Mononuclear cell (primary cell): ENCODE measurements around the gene AFF3. TPM values are rescaled to one million over a fixed set of nuclear protein-coding genes. Genes with fewer than 3 reads are reported as not detected.

Source experiments
- H3K27me3 ChIP-seq: 2 replicates; pipeline ENCODE4 v1.6.0; 2011; ENCODE audit warnings: low read length, control low read depth; ENCODE audit not compliant: insufficient read depth
- H3K4me1 ChIP-seq: 2 replicates; pipeline ENCODE4 v1.5.1; 2011; ENCODE audit warnings: mild to moderate bottlenecking, low read length, control low read depth; ENCODE audit not compliant: insufficient read depth
- H3K4me3 ChIP-seq: 2 replicates; pipeline ENCODE4 v1.5.1; 2011; ENCODE audit warnings: mild to moderate bottlenecking, low read length, moderate library complexity
- H3K9me3 ChIP-seq: 2 replicates; pipeline ENCODE4 v1.5.1; 2011; ENCODE audit warnings: low read depth, mild to moderate bottlenecking, control low read depth, low read length
- total RNA-seq: library from RNA; depleted of rRNA; stranded (reverse); fragments of >200 nt; gene quantifications from one replicate; pipeline ENCODE4 v1.2.3, GENCODE V29; 2012

AFF3 gene
- total RNA-seq, 1 donor: 21.9 TPM

- Histone ChIP-seq H3K9me3 (peaks cover 15% of the 10 kb centered on the region), H3K4me3 (no peak overlapping the region), H3K4me1 (peaks cover 9% of the 10 kb centered on the region), H3K27me3 (no peaks in the 10 kb centered on the region)
Observed at GRCh38 chr2:99725820-99726219, 416.6 kb downstream of the AFF3 start.

DNA sequence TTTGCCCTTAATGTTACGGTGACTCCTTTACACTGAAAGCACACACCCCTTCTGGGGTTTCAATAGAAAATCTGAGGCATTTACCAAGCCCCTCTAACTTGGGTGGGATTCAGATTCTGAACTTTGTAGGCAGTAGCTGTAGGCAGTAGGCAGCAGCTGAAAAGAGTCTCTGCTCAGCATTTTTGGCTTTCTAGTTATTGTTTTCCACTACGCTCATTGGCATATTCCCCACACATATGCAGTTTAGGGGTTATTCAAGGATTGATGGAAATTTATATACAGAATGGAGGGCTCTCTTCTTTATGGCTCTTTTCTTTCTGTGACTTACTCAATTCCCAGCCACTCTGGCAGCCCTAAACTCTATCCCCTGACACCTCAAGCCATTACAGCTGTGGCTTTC, 419.9 kb downstream of the AFF3 start:
- peaks cover 9% of the 10 kb centered on the region for H3K4me1 ChIP-seq
- H3K9me3 ChIP-seq: peaks cover 15% of the 10 kb centered on the region
- no peak overlapping the region for H3K4me3 ChIP-seq
- no peaks in the 10 kb centered on the region for H3K27me3 ChIP-seq

- Histone ChIP-seq H3K4me1 (no peaks in the 10 kb centered on the region), H3K27me3 (no peaks in the 10 kb centered on the region), H3K9me3 (peaks cover 15% of the 10 kb centered on the region), H3K4me3 (no peak overlapping the region)
Observed at GRCh38 chr2:99719102-99719501, 423.3 kb downstream of the AFF3 start.

DNA sequence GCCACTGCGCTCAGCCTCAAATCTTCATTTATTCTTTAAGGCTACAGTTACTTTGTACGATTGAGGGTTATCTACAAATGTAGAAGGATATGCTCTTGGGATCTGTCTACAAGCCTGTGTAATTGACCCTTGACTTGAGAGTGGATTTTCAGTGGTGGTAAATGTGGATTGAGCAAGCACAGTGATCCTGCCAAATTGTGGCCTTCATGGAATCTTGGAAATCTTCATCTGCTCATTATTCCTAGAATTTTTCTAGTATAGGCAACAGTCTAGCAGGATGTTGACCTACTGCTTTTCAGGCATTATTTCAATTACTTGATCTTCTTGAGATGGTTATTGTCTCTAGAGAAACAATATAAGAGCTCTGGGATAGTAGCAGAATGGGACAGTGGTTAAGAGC, 426.4 kb downstream of the AFF3 start:
- H3K27me3 ChIP-seq: no peaks in the 10 kb centered on the region
- no peak overlapping the region for H3K4me3 ChIP-seq
- H3K9me3 ChIP-seq: no peaks in the 10 kb centered on the region
- H3K4me1 ChIP-seq: no peaks in the 10 kb centered on the region

GRCh38 chr2:99714349-99714748, 428.0 kb downstream of the AFF3 start:
- H3K4me3 ChIP-seq: no peak overlapping the region
- H3K9me3 ChIP-seq: no peaks in the 10 kb centered on the region
- H3K27me3 ChIP-seq: no peaks in the 10 kb centered on the region
- no peaks in the 10 kb centered on the region for H3K4me1 ChIP-seq

- Histone ChIP-seq H3K4me3 (no peak overlapping the region), H3K4me1 (no peaks in the 10 kb centered on the region), H3K9me3 (no peaks in the 10 kb centered on the region), H3K27me3 (no peaks in the 10 kb centered on the region)
Observed at GRCh38 chr2:99711144-99711543, 431.2 kb downstream of the AFF3 start.

GRCh38 chr2:99710721-99711120, 431.7 kb downstream of the AFF3 start:
- Histone ChIP-seq H3K27me3 (no peaks in the 10 kb centered on the region), H3K4me3 (no peak overlapping the region), H3K9me3 (no peaks in the 10 kb centered on the region), H3K4me1 (no peaks in the 10 kb centered on the region)

GRCh38 chr2:99709229-99709628, 433.2 kb downstream of the AFF3 start:
- no peaks in the 10 kb centered on the region for H3K4me1 ChIP-seq
- no peak overlapping the region for H3K4me3 ChIP-seq
- H3K27me3 ChIP-seq: no peaks in the 10 kb centered on the region
- no peaks in the 10 kb centered on the region for H3K9me3 ChIP-seq

DNA sequence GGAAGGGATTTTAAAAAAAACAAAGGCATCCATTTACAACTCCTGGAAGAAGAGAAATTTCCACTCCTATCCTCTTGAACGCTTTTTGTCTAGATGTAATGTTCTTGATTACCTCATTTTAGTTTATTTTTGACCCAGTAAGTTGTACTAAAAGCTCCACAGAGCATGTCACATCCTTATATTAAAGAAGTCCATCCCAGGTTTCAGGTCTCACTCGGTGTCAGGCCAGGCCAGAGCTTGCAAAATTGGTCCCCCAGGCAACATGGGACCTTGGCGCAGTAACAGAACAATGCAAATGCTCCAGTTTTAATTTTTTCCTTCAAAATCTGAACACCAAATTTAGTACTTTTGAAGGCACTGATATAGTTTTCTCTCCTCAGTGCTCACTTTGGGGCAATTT, 434.2 kb downstream of the AFF3 start:
- no peaks in the 10 kb centered on the region for H3K4me1 ChIP-seq
- H3K4me3 ChIP-seq: no peak overlapping the region
- H3K27me3 ChIP-seq: no peaks in the 10 kb centered on the region
- no peaks in the 10 kb centered on the region for H3K9me3 ChIP-seq

GRCh38 chr2:99707592-99707991, 434.8 kb downstream of the AFF3 start:
- Histone ChIP-seq H3K9me3 (no peaks in the 10 kb centered on the region), H3K4me1 (no peaks in the 10 kb centered on the region), H3K4me3 (no peak overlapping the region), H3K27me3 (no peaks in the 10 kb centered on the region)

DNA sequence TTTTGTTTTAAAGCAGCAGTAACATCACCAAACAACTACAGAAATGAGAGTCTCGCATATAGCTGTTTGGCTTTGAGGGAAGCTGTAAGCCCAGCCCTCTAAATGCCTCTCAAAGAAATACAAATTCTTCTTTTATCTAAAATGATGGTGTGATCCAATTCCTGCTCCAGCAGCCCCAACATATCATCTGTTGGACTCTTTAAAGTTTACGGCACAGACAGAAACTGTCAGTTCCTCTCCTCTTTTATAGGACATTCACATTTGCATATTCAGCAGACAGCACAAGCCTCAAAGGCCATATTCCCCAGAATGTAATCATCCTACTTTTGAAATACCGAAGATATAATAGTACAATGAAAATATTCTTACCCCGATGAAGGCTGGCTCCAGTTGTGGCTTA, 435.7 kb downstream of the AFF3 start:
- no peak overlapping the region for H3K4me3 ChIP-seq

GRCh38 chr2:99701503-99701902, 440.9 kb downstream of the AFF3 start:
- Histone ChIP-seq H3K9me3 (no peaks in the 10 kb centered on the region), H3K27me3 (no peaks in the 10 kb centered on the region), H3K4me1 (peaks cover 6% of the 10 kb centered on the region), H3K4me3 (no peak overlapping the region)

More for the DNA sequence above, 435.7 kb downstream of the AFF3 start:
- Histone ChIP-seq H3K27me3 (no peaks in the 10 kb centered on the region), H3K4me1 (no peaks in the 10 kb centered on the region), H3K9me3 (no peaks in the 10 kb centered on the region)

- Histone ChIP-seq H3K4me1 (peaks cover 6% of the 10 kb centered on the region), H3K27me3 (no peaks in the 10 kb centered on the region), H3K9me3 (no peaks in the 10 kb centered on the region), H3K4me3 (no peak overlapping the region)
Observed at GRCh38 chr2:99700482-99701398, 441.6 kb downstream of the AFF3 start.

DNA sequence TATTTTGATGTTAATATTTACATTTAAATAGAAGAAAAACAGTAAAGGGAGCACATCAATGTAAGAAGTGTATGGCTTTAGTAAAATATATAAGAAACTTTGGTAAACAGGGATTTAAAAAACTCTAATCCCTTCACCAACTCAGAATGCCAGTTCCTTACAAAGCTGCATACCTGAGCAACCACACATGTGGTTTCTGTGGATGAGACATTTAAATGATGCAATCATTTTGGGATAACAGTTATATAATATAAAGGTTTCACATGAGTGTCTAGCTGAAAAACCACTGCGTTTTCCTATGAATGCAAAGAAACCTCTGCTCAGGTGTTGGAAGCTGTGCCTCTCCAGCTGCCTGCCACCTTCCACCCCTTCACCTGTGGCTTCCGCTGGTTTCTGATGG, 443.5 kb downstream of the AFF3 start:
- Histone ChIP-seq H3K27me3 (no peaks in the 10 kb centered on the region), H3K9me3 (no peaks in the 10 kb centered on the region), H3K4me3 (no peak overlapping the region), H3K4me1 (peaks cover 6% of the 10 kb centered on the region)

DNA sequence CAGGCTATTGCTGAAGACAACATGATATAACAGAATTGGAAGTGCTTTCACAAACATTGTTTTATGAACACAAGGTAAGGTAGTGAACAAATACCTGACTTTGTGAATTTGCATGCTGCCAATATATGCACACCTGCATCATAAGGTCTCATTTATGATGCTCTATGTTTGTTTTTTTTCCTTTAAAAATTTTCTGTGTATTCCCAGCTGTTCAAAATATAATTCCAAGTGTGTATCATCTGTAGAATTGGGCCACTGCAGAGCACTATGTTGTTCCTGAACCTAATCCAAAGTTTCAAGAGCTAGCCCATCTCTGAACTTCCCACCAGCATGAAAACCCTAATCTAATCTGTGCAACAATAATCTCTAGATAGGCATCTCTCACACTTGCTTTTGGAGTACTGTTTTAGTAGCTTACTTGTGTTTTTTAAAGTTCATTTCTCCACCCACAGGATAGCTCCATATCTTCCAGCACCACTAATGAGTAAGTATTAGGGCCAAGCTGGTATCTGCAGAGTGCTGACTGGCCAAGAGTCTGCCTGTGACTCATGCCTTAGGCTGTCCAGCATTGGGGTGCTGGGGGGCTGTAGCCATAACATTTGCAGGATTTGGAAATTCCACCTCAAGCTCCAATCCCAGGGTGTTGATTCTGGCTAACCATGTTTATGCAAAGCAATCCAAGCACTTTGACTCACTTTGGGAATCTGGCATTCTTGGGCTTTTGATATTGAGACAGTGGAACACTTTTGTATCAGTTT, 444.4 kb downstream of the AFF3 start:
- no peaks in the 10 kb centered on the region for H3K9me3 ChIP-seq
- H3K27me3 ChIP-seq: no peaks in the 10 kb centered on the region

More for the DNA sequence above, 444.4 kb downstream of the AFF3 start:
- H3K4me3 ChIP-seq: no peak overlapping the region
- peaks cover 6% of the 10 kb centered on the region for H3K4me1 ChIP-seq
